Measurements from ENCODE around the gene CES1.

DNA sequence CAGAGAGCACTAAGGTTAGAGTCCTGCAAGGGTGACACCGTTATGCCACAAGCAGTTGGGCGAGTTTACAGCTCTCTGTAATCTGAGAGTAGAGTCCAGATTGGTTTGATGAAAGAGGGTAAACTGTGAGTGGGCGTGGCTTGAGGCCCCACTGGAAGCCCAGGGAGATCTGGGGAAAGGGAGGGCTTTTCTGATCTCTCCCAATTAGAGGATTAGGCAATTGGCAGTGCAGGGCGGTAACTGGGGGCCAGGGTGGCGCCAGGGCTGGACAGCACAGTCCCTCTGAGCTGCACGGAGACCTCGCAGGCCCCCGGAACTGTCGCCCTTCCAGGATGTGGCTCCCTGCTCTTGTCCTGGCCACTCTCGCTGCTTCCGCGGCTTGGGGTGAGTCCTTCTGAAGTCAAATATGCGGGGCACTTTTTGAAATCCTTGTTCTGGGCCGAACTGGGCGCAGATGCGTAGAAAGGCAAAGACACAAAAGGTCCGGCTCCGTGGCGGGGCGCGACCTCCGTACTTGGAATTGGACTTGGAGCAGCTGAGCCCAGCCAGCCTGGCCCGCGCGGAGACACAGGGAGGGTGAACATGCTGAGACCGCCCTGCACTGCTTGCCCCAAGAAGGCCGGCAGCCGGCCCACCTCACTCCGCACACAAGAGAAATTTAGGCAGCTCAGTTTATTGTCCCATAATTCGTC lies 72.4 kb downstream of the CES1 start:
- TF ChIP-seq RAD21 (IDR thresholded peaks at IDR 0.05; ENCODE audit: low read depth), result no peak
- no peak for TF ChIP-seq EGR1 (IDR thresholded peaks at IDR 0.05)
- TF ChIP-seq EP300 (IDR thresholded peaks at IDR 0.05; ENCODE audit: borderline replicate concordance), result no peak
- no peak for TF ChIP-seq TAF1 (IDR thresholded peaks at IDR 0.05; ENCODE audit: low read depth)
- TF ChIP-seq, protein P1, sequence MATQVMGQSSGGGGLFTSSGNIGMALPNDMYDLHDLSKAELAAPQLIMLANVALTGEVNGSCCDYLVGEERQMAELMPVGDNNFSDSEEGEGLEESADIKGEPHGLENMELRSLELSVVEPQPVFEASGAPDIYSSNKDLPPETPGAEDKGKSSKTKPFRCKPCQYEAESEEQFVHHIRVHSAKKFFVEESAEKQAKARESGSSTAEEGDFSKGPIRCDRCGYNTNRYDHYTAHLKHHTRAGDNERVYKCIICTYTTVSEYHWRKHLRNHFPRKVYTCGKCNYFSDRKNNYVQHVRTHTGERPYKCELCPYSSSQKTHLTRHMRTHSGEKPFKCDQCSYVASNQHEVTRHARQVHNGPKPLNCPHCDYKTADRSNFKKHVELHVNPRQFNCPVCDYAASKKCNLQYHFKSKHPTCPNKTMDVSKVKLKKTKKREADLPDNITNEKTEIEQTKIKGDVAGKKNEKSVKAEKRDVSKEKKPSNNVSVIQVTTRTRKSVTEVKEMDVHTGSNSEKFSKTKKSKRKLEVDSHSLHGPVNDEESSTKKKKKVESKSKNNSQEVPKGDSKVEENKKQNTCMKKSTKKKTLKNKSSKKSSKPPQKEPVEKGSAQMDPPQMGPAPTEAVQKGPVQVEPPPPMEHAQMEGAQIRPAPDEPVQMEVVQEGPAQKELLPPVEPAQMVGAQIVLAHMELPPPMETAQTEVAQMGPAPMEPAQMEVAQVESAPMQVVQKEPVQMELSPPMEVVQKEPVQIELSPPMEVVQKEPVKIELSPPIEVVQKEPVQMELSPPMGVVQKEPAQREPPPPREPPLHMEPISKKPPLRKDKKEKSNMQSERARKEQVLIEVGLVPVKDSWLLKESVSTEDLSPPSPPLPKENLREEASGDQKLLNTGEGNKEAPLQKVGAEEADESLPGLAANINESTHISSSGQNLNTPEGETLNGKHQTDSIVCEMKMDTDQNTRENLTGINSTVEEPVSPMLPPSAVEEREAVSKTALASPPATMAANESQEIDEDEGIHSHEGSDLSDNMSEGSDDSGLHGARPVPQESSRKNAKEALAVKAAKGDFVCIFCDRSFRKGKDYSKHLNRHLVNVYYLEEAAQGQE (IDR thresholded peaks at IDR 0.05; ENCODE audit: low read depth), result no peak
- TF ChIP-seq YY1 (IDR thresholded peaks at IDR 0.05; ENCODE audit: low read depth), result no peak
- TF ChIP-seq, protein P2, sequence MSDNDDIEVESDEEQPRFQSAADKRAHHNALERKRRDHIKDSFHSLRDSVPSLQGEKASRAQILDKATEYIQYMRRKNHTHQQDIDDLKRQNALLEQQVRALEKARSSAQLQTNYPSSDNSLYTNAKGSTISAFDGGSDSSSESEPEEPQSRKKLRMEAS (IDR thresholded peaks at IDR 0.05), result no peak
- TF ChIP-seq TCF12 (IDR thresholded peaks at IDR 0.05; ENCODE audit: low read depth), result no peak
- no peak for TF ChIP-seq CEBPB (IDR thresholded peaks at IDR 0.05)
- TF ChIP-seq NFIC (IDR thresholded peaks at IDR 0.05), result no peak
- TF ChIP-seq ZBTB7A (IDR thresholded peaks at IDR 0.05; ENCODE audit: low read depth), result no peak
- no peak for TF ChIP-seq TEAD4 (IDR thresholded peaks at IDR 0.05)
- no peak for TF ChIP-seq CREB1 (IDR thresholded peaks at IDR 0.05; ENCODE audit: low read depth)
- TF ChIP-seq, protein P3, sequence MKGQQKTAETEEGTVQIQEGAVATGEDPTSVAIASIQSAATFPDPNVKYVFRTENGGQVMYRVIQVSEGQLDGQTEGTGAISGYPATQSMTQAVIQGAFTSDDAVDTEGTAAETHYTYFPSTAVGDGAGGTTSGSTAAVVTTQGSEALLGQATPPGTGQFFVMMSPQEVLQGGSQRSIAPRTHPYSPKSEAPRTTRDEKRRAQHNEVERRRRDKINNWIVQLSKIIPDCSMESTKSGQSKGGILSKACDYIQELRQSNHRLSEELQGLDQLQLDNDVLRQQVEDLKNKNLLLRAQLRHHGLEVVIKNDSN (IDR thresholded peaks at IDR 0.05), result no peak

All from Ishikawa (cell line).